AG09309 (cell line): ENCODE results near the gene WDR38.

Source experiments
- DNase-seq: peaks from one replicate; pipeline ENCODE4 v3.0.0-alpha.2; 2010; ENCODE audit warnings: low read depth
- H3K4me3 ChIP-seq: 2 replicates; pipeline ENCODE4 v1.5.1; 2011; ENCODE audit warnings: mild to moderate bottlenecking, low read depth, low read length, moderate library complexity; ENCODE audit not compliant: control insufficient read depth
- CTCF ChIP-seq: IDR thresholded peaks from 2 replicates; pipeline ENCODE4 v1.5.1; 2011; ENCODE audit warnings: mild to moderate bottlenecking, low read depth, low read length, inconsistent platforms; ENCODE audit not compliant: insufficient read depth, control insufficient read depth; ENCODE audit errors: missing control alignments

WDR38 gene

GRCh38 chr9:124818431-124819281 lies 34.6 kb upstream of the WDR38 start:
- no peak overlapping the region for H3K4me3 ChIP-seq
- no peak for TF ChIP-seq CTCF
- no peak for DNase-seq

GRCh38 chr9:124820698-124821623 lies 32.3 kb upstream of the WDR38 start:
- H3K4me3 ChIP-seq: no peak overlapping the region
- no peak for TF ChIP-seq CTCF
- no peak for DNase-seq

- H3K4me3 ChIP-seq: no peak overlapping the region
- TF ChIP-seq CTCF: no peak
- no peak for DNase-seq
Observed at GRCh38 chr9:124828489-124829333, 24.5 kb upstream of the WDR38 start.

GRCh38 chr9:124829334-124829669 lies 24.0 kb upstream of the WDR38 start:
- no peak for DNase-seq
- H3K4me3 ChIP-seq: no peak overlapping the region
- TF ChIP-seq CTCF: no peak

DNA sequence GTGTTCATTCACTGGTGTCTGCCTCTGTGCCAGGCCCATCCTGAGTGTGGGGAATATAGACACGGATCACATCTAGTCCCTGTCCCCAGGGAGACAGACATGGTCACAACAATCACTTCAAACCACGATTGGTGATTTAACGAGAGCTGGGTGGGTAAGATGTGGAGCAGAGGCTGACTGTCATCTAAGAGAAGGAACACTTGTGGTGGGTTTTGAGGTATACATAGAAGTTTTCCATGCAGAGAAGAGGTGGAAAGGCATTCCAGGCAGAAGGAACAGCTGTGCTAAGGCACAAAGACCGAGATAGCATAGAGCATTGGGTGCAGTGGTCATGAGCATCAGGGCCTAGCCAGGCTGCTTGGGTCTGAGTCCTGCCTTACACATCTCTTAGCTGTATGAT lies 22.7 kb upstream of the WDR38 start:
- TF ChIP-seq CTCF: no peak
- H3K4me3 ChIP-seq: no peak overlapping the region
- no peak for DNase-seq
